Measurements from ENCODE around the gene DCLRE1C.

DNA sequence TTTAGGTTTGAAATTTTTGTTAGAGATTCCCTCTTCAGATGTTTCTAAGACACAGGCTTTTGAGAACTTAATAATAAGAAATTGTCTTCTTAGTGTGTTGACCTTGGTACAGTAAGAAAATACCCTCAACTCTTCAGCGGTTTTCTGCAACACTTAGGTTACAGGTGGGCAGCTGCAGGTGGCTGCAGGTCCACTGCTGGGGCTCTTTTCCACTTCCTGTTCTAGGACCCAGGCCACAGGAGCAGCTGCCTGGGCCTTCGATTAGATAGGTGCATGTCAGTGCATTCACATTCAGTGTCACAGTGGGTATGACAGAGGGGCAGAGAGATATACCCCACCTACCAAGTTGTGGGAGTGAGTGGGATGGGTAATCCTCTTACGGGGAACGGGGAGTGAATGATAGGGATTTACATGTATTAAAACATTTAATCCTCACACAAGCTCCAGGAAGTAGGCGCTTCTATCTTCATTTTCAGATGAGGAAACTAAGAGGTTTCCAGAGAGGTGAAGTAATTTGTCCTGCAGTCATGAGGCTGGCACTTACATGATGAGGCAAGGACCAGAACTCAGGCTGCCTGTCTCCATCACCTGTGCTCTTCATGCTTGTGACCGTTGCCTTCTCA is 95.4 kb downstream of the DCLRE1C start:
- TF ChIP-seq, protein P1, sequence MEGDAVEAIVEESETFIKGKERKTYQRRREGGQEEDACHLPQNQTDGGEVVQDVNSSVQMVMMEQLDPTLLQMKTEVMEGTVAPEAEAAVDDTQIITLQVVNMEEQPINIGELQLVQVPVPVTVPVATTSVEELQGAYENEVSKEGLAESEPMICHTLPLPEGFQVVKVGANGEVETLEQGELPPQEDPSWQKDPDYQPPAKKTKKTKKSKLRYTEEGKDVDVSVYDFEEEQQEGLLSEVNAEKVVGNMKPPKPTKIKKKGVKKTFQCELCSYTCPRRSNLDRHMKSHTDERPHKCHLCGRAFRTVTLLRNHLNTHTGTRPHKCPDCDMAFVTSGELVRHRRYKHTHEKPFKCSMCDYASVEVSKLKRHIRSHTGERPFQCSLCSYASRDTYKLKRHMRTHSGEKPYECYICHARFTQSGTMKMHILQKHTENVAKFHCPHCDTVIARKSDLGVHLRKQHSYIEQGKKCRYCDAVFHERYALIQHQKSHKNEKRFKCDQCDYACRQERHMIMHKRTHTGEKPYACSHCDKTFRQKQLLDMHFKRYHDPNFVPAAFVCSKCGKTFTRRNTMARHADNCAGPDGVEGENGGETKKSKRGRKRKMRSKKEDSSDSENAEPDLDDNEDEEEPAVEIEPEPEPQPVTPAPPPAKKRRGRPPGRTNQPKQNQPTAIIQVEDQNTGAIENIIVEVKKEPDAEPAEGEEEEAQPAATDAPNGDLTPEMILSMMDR (IDR thresholded peaks at IDR 0.05) = no peak
- no peak for TF ChIP-seq POLR2A (IDR thresholded peaks at IDR 0.05)

Measured in adrenal gland (tissue), 5 donors.